GM23338 (cell line): ENCODE measurements around the gene MRPL2. TPM values are rescaled to one million over a fixed set of nuclear protein-coding genes. Genes with fewer than 3 reads are reported as not detected.

ENCODE experiments used
- ATAC-seq: fragments of 200-7000 bp; cut with Tn5 transposase; 3 replicates; pipeline ENCODE4 v1.9.1; 2020
- DNase-seq: peaks from one replicate; pipeline ENCODE4 v3.0.0-alpha.2; 2015; ENCODE audit warnings: low spot score
- H2AFZ ChIP-seq: fragments of 200-600 bp; sonication (generic); 2 replicates; pipeline ENCODE4 v1.8.0; 2016; ENCODE audit warnings: antibody characterized with exemption, mild to moderate bottlenecking, moderate library complexity
- H3F3A ChIP-seq: fragments of 200-600 bp; sonication (generic); replicated peaks from 2 replicates; pipeline ENCODE4 v1.8.0; 2017; ENCODE audit warnings: antibody characterized with exemption, mixed run types, low read depth
- H3K27ac ChIP-seq: fragments of 200-600 bp; sonication (generic); 2 replicates; pipeline ENCODE4 v1.6.1; 2016; ENCODE audit warnings: low read depth
- H3K27me3 ChIP-seq: fragments of 200-600 bp; sonication (generic); 2 replicates; pipeline ENCODE4 v1.8.0; 2016; ENCODE audit warnings: mild to moderate bottlenecking, mixed run types, moderate library complexity; ENCODE audit not compliant: insufficient read depth
- H3K36me3 ChIP-seq: fragments of 200-600 bp; sonication (generic); 2 replicates; pipeline ENCODE4 v1.8.0; 2016; ENCODE audit warnings: mild to moderate bottlenecking; ENCODE audit not compliant: insufficient read depth
- H3K4me1 ChIP-seq: fragments of 200-600 bp; sonication (generic); 2 replicates; pipeline ENCODE4 v1.8.0; 2016; ENCODE audit warnings: mild to moderate bottlenecking, moderate library complexity; ENCODE audit not compliant: insufficient read depth
- H3K4me2 ChIP-seq: fragments of 200-600 bp; sonication (generic); 2 replicates; pipeline ENCODE4 v1.7.1; 2017; ENCODE audit warnings: mixed run types
- H3K4me3 ChIP-seq: fragments of 200-600 bp; sonication (generic); 2 replicates; pipeline ENCODE4 v1.6.1; 2016; ENCODE audit warnings: mixed run types
- H3K79me2 ChIP-seq: fragments of 200-600 bp; sonication (generic); replicated peaks from 2 replicates; pipeline ENCODE4 v1.8.0; 2017; ENCODE audit warnings: mild to moderate bottlenecking; ENCODE audit not compliant: insufficient read depth
- H3K9me2 ChIP-seq: fragments of 200-600 bp; sonication (generic); 2 replicates; pipeline ENCODE4 v1.8.0; 2017; ENCODE audit not compliant: insufficient read depth
- H4K20me1 ChIP-seq: fragments of 200-600 bp; sonication (generic); replicated peaks from 2 replicates; pipeline ENCODE4 v1.8.0; 2017; ENCODE audit warnings: mild to moderate bottlenecking; ENCODE audit not compliant: insufficient read depth
- H3K27ac Mint-ChIP-seq: 2 replicates; pipeline ENCODE4 v1.8.0; 2020; ENCODE audit warnings: inconsistent platforms, mild to moderate bottlenecking, moderate library complexity, mixed read lengths
- H3K27me3 Mint-ChIP-seq: 3 replicates; pipeline ENCODE4 v1.8.0; 2022; ENCODE audit warnings: low read depth, mild to moderate bottlenecking, moderate library complexity, mixed read lengths, inconsistent platforms; ENCODE audit not compliant: insufficient read depth, poor library complexity
- H3K36me3 Mint-ChIP-seq: 3 replicates; pipeline ENCODE4 v1.8.0; 2021; ENCODE audit warnings: low read depth, mild to moderate bottlenecking, inconsistent platforms, moderate library complexity, mixed read lengths
- H3K4me1 Mint-ChIP-seq: 3 replicates; pipeline ENCODE4 v1.8.0; 2020; ENCODE audit warnings: mild to moderate bottlenecking, inconsistent platforms, mixed read lengths
- H3K4me3 Mint-ChIP-seq: 3 replicates; pipeline ENCODE4 v1.8.0; 2021; ENCODE audit warnings: moderate library complexity, mild to moderate bottlenecking, inconsistent platforms, mixed read lengths
- H3K9me3 Mint-ChIP-seq: 3 replicates; pipeline ENCODE4 v1.8.0; 2020; ENCODE audit warnings: moderate library complexity, mild to moderate bottlenecking, inconsistent platforms, mixed read lengths
- CREB1 ChIP-seq: fragments of 250-450 bp; sonication (Bioruptor Pico); IDR thresholded peaks from 2 replicates; pipeline ENCODE4 v1.5.0; 2020; ENCODE audit warnings: low read depth, mild to moderate bottlenecking, moderate library complexity
- CTCF ChIP-seq, 2 experiments: fragments of 200-600 bp in 1 of 2; sonication (generic) in 1 of 2; conservative IDR thresholded peaks; 2 replicates each; pipeline versions ENCODE4 v1.5.1 to v1.6.1; 2016 to 2017; ENCODE audit warnings: antibody characterized with exemption in 2 of 2, low read depth in 2 of 2, mild to moderate bottlenecking in 2 of 2, moderate library complexity in 1 of 2
- ETS1 ChIP-seq: IDR thresholded peaks from 2 replicates; pipeline ENCODE4 v1.6.1; 2016; ENCODE audit warnings: antibody characterized with exemption
- EZH2phosphoT487 ChIP-seq: fragments of 200-600 bp; sonication (generic); IDR thresholded peaks from one replicate; pipeline ENCODE4 v1.8.1; 2018; ENCODE audit warnings: antibody characterized with exemption; ENCODE audit not compliant: unreplicated experiment
- JUNB ChIP-seq: IDR thresholded peaks from one replicate; pipeline ENCODE4 v1.6.1; 2016; ENCODE audit warnings: antibody characterized with exemption; ENCODE audit not compliant: unreplicated experiment
- NANOG ChIP-seq: IDR thresholded peaks from 2 replicates; pipeline ENCODE4 v1.6.1; 2016; ENCODE audit warnings: antibody characterized with exemption, borderline replicate concordance
- REST ChIP-seq: IDR thresholded peaks from one replicate; pipeline ENCODE4 v1.6.1; 2018; ENCODE audit warnings: antibody characterized with exemption; ENCODE audit not compliant: unreplicated experiment
- ZNF114 ChIP-seq: fragments of 250-450 bp; sonication (Bioruptor Pico); IDR thresholded peaks from 2 replicates; pipeline ENCODE4 v1.5.0; 2020; ENCODE audit warnings: mild to moderate bottlenecking, moderate library complexity
- ZNF331 ChIP-seq: fragments of 250-450 bp; sonication (Bioruptor Pico); IDR thresholded peaks from 2 replicates; pipeline ENCODE4 v1.5.0; 2020; ENCODE audit warnings: low read depth, mild to moderate bottlenecking, moderate library complexity
- ZNF462 ChIP-seq: fragments of 250-450 bp; sonication (Bioruptor Pico); IDR thresholded peaks from 2 replicates; pipeline ENCODE4 v1.5.0; 2020; ENCODE audit warnings: mild to moderate bottlenecking, moderate library complexity
- polyA plus RNA-seq: library from polyadenylated mRNA; unstranded; fragments of >200 nt; fragmentation: Nextera tagmentation; extraction: Ambion mirVana; gene quantifications from 2 replicates; pipeline ENCODE4 v1.2.1, GENCODE V29; 2016
- total RNA-seq: library from RNA; depleted of rRNA; stranded (reverse); fragments of >200 nt; shearing (Covaris generic); gene quantifications from 2 replicates; pipeline ENCODE4 v1.2.3, GENCODE V29; 2014

MRPL2 gene
- total and polyA plus RNA-seq, 2 experiments from 2014 or later = 32.3 to 128 TPM

- TF ChIP-seq REST = no peak
- no peak for TF ChIP-seq ZNF114 (CRISPR knock-in tag)
- no peak for TF ChIP-seq ZNF331 (CRISPR knock-in tag)
- no peak for TF ChIP-seq JUNB
- TF ChIP-seq EZH2phosphoT487 = no peak
- no peak for TF ChIP-seq CREB1 (CRISPR knock-in tag)
Observed at GRCh38 chr6:43020052-43020705, 39.1 kb downstream of the MRPL2 start (continued).

- no peak overlapping the region for H3K27ac ChIP-seq
- H3K79me2 ChIP-seq = peaks cover 52% of the 10 kb centered on the region
- DNase-seq (no peak), ATAC-seq (no peak)
- H3F3A ChIP-seq = peaks cover 10% of the 10 kb centered on the region
- no peak overlapping the region for H3K4me3 ChIP-seq
- H3K4me1 ChIP-seq = peaks cover 16% of the 10 kb centered on the region
- H3K4me2 ChIP-seq = no peak overlapping the region
- no peak overlapping the region; the same call in 2 of the 3 replicates for H3K4me3 Mint-ChIP-seq
- no peak overlapping the region for H2AFZ ChIP-seq
- H3K27me3 ChIP-seq = no peaks in the 10 kb centered on the region
- H3K36me3 ChIP-seq = peaks cover 14% of the 10 kb centered on the region; the same call in 1 of the 2 replicates
- H4K20me1 ChIP-seq = peaks cover 3% of the 10 kb centered on the region
- H3K27me3 Mint-ChIP-seq = peaks cover 7% of the 10 kb centered on the region
- no peaks in the 10 kb centered on the region; the same call in 1 of the 3 replicates for H3K9me3 Mint-ChIP-seq
- peaks cover 56% of the 10 kb centered on the region for H3K36me3 Mint-ChIP-seq
- no peaks in the 10 kb centered on the region for H3K9me2 ChIP-seq
- no peak overlapping the region for H3K27ac Mint-ChIP-seq
- H3K4me1 Mint-ChIP-seq = peaks cover 20% of the 10 kb centered on the region
- TF ChIP-seq ETS1 (no peak), EZH2phosphoT487 (no peak), ZNF462 (CRISPR knock-in tag) (no peak), CREB1 (CRISPR knock-in tag) (no peak), JUNB (no peak), NANOG (no peak), CTCF (conservative IDR thresholded peaks at IDR 0.05; ENCODE audit: low read depth in 2 of 2) (no peak)
Observed at GRCh38 chr6:43019152-43019551, 40.1 kb downstream of the MRPL2 start.
